ENCODE results near the gene GSDME. TPM values are rescaled to one million over a fixed set of nuclear protein-coding genes. Genes with fewer than 3 reads are reported as not detected.

The GSDME gene
- total RNA-seq, 1 experiment from 2014 or later, result 7.6 TPM

- ATAC-seq (no peak), DNase-seq (ENCODE audit: low read depth, low spot score) (no peak)
- no peak overlapping the region for H3K4me2 ChIP-seq (ENCODE audit: low read length)
- ChIA-PET RAD21 (ENCODE audit: low non-redundant PET in 1 of 2, low total read pairs in 2 of 2, uncharacterized antibody in 2 of 2, unreplicated experiment in 2 of 2) (no interaction called here), CTCF (no interaction called here), POLR2A (no interaction called here)
- no peak overlapping the region for H3K27ac ChIP-seq (ENCODE audit: low read depth, low read length)
- H3K4me3 ChIP-seq (replicated peaks in 1 of 2; ENCODE audit: low read depth in 1 of 2, low read length in 2 of 2), result no peak overlapping the region
- H3K9me2 ChIP-seq (ENCODE audit: insufficient read depth), result no peaks in the 10 kb centered on the region
- H3K36me3 ChIP-seq (ENCODE audit: control insufficient read depth in 1 of 2, insufficient read depth in 2 of 2, low read length in 2 of 2), result no peaks in the 10 kb centered on the region
- no peak overlapping the region for H2AFZ ChIP-seq (ENCODE audit: low read depth, low read length, poor library complexity, severe bottlenecking)
- no peaks in the 10 kb centered on the region for H3K79me2 ChIP-seq (ENCODE audit: insufficient read depth, low read length)
- no peaks in the 10 kb centered on the region for H3K4me1 ChIP-seq (ENCODE audit: control insufficient read depth in 1 of 2, insufficient read depth in 2 of 2, low read length in 2 of 2)
- H3K27me3 ChIP-seq (ENCODE audit: insufficient read depth, low read length), result no peaks in the 10 kb centered on the region
- no peaks in the 10 kb centered on the region for H3K9me3 ChIP-seq (ENCODE audit: control insufficient read depth in 1 of 2, insufficient read depth in 1 of 2, low read depth in 1 of 2, low read length in 2 of 2)
- TF ChIP-seq EZH2phosphoT487 (IDR thresholded peaks at IDR 0.05; ENCODE audit: borderline replicate concordance), result no peak
- TF ChIP-seq EGR1 (IDR thresholded peaks at IDR 0.05; ENCODE audit: low read depth), result no peak
- TF ChIP-seq JUND (IDR thresholded peaks at IDR 0.05), result no peak
- no peak for TF ChIP-seq CTCF (IDR thresholded peaks at IDR 0.05 in 2 of 3, conservative IDR thresholded peaks at IDR 0.05 in 1 of 3; ENCODE audit: borderline replicate concordance in 1 of 3, insufficient read depth in 1 of 3, low read depth in 2 of 3, low read length in 2 of 3)
- TF ChIP-seq ELF1 (IDR thresholded peaks at IDR 0.05; ENCODE audit: borderline replicate concordance, low read depth), result no peak
- H3K9ac ChIP-seq (ENCODE audit: low read length), result no peak overlapping the region
- BruUV-seq (replicated peaks), result no TSS peak
- no peaks in the 10 kb centered on the region for H4K20me1 ChIP-seq (ENCODE audit: insufficient read depth)
- intact Hi-C loops (cut with micrococcal nuclease), result loop anchor here (10.0 kb wide), 1 partner anchor 385 kb away; no protein-coding TSS in a partner anchor
These were observed 47.5 kb downstream of the GSDME start for GRCh38 chr7:24709585-24710360.

- H3K27ac ChIP-seq (ENCODE audit: low read depth, low read length), result no peak overlapping the region
- no peak for ATAC-seq
- no peaks in the 10 kb centered on the region for H3K9me3 ChIP-seq (ENCODE audit: control insufficient read depth in 1 of 2, insufficient read depth in 1 of 2, low read depth in 1 of 2, low read length in 2 of 2)
- no TSS peak for BruUV-seq (replicated peaks)
- no peaks in the 10 kb centered on the region for H3K9me2 ChIP-seq (ENCODE audit: insufficient read depth)
- no peaks in the 10 kb centered on the region for H3K79me2 ChIP-seq (ENCODE audit: insufficient read depth, low read length)
- no peak overlapping the region for H3K4me3 ChIP-seq (replicated peaks in 1 of 2; ENCODE audit: low read depth in 1 of 2, low read length in 2 of 2)
- no peak overlapping the region for H3K9ac ChIP-seq (ENCODE audit: low read length)
- no peaks in the 10 kb centered on the region for H4K20me1 ChIP-seq (ENCODE audit: insufficient read depth)
- DNase-seq (ENCODE audit: low read depth, low spot score), result no peak
- H3K27me3 ChIP-seq (ENCODE audit: insufficient read depth, low read length), result no peaks in the 10 kb centered on the region
- CTCF ChIA-PET, result interaction anchor here (0.8 to 1.0 kb wide), 2 partner anchors 12 to 43 kb away, joined by 3 read pairs; no protein-coding TSS in a partner anchor
- H2AFZ ChIP-seq (ENCODE audit: low read depth, low read length, poor library complexity, severe bottlenecking), result no peak overlapping the region
- intact Hi-C loops (cut with micrococcal nuclease), result no loop called here
- H3K36me3 ChIP-seq (ENCODE audit: control insufficient read depth in 1 of 2, insufficient read depth in 2 of 2, low read length in 2 of 2), result no peaks in the 10 kb centered on the region
- no peaks in the 10 kb centered on the region for H3K4me1 ChIP-seq (ENCODE audit: control insufficient read depth in 1 of 2, insufficient read depth in 2 of 2, low read length in 2 of 2)
- no peak for TF ChIP-seq CBX3 (IDR thresholded peaks at IDR 0.05; ENCODE audit: low read depth)
- no peak for TF ChIP-seq REST (IDR thresholded peaks at IDR 0.05; ENCODE audit: low read depth)
- H3K4me2 ChIP-seq (ENCODE audit: low read length), result no peak overlapping the region
- RAD21 ChIA-PET (ENCODE audit: low non-redundant PET in 1 of 2, low total read pairs in 2 of 2, uncharacterized antibody in 2 of 2, unreplicated experiment in 2 of 2), result no interaction called here
- POLR2A ChIA-PET, result no interaction called here
These were observed 48.2 kb downstream of the GSDME start for GRCh38 chr7:24709051-24709450.
